IPS DF 4.7 (cell line): Measurements from ENCODE around the gene IL17D.
"Not testable (repeated sequence)": the region's sequence is repeated elsewhere in the genome, so short reads cannot be mapped to it uniquely, and the experiment has no call there.

ENCODE experiments used
- DNase-seq: peaks from one replicate; pipeline ENCODE4 v3.0.0-alpha.2; 2013; ENCODE audit warnings: low spot score; ENCODE audit errors: extremely low read depth

IL17D gene

DNA sequence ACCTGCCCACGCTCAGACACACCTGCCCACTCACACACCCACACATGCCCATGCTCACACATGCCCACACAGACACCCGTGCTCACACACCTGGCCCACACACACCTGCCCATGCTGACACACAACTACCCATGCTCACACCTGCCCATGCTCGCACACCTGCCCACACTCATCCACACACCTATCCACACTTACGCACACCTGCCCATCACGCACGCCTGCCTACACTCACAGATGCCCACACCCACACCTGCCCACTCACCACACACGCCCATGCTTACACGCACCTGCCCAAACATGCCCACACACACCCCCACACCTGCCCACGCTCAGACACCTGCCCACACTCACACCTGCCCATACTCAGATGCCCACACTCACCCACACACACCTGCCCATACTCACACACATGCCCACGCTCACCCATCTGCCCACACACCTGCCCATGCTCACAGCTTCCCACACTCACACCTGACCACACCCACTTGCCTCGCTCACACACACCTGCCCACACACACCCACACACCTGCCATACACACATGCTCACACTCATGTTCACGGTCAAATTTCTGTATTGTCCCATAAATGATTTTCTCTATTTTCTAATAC lies 15.6 kb downstream of the IL17D start:
- no peak for DNase-seq

DNA sequence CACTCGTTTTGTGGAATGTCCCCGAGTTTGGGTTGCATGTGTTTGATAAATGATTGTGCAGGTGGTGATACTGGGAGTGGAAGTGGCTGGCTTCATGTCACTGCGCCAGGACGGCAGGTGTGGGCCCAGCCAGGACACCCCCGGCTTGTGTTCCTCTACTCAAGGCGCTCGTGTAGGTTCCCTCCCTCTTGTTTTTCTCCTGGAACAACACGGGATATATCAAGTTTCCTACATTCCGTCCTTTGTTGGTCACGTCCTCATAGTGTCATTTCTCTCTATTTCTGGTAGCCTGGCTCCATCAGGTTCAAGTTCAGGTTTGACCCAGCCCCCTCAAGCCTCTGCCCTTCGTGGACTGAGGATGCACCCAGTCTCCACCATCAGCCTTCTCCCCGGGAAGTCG lies 16.3 kb downstream of the IL17D start:
- no peak for DNase-seq

DNA sequence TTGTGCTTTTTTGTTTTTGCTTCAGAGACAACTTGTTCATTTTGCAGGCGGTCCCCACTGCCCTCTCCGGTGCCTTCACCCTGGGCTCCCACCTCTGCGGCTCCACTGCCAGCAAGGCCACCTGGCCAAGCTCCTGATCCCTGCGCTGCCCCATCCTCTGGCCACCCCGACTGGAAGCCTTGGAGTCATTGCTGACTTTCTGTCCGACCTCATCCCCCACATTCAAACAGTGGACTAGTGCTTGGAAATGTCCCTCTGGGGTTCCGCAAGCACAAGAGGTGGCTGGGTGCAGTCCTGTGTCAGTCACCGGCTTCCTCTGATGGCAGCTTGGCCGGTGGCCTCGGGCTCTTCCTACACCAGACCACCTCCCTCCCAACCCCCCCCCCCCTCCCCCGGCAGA lies 17.0 kb downstream of the IL17D start:
- no peak for DNase-seq

DNA sequence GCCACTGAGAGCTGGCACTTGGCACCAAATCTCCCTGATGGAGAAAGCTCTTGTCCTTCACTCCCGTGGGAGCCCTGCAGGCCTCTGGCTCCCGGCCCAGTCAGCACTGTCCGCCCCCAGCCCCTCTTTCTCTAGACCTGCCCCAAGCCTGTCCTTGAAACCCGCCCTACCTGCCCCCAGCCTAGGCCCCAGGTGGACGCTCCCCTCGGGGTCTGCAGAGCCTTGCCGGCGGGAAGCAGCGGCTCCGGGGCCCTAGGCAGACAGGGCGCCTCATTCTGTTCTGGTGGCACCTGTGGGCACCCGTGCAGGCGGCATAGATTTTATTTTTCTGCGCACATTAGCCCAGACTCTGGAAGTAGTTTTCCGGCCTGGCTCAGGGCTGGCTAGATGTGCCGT lies 17.6 kb downstream of the IL17D start:
- no peak for DNase-seq

DNA sequence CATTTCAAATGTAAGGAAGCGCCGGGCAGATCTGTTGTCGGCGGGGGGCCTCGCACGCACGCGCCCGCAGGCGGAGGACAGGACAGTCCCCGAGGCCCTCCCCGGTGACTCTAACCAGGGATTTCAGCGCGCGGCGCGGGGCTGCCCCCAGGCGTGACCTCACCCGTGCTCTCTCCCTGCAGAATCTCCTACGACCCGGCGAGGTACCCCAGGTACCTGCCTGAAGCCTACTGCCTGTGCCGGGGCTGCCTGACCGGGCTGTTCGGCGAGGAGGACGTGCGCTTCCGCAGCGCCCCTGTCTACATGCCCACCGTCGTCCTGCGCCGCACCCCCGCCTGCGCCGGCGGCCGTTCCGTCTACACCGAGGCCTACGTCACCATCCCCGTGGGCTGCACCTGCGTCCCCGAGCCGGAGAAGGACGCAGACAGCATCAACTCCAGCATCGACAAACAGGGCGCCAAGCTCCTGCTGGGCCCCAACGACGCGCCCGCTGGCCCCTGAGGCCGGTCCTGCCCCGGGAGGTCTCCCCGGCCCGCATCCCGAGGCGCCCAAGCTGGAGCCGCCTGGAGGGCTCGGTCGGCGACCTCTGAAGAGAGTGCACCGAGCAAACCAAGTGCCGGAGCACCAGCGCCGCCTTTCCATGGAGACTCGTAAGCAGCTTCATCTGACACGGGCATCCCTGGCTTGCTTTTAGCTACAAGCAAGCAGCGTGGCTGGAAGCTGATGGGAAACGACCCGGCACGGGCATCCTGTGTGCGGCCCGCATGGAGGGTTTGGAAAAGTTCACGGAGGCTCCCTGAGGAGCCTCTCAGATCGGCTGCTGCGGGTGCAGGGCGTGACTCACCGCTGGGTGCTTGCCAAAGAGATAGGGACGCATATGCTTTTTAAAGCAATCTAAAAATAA lies 18.2 kb downstream of the IL17D start:
- DNase-seq = no peak

- no peak for DNase-seq
Observed at GRCh38 chr13:20727856-20728255, 24.4 kb downstream of the IL17D start.

DNA sequence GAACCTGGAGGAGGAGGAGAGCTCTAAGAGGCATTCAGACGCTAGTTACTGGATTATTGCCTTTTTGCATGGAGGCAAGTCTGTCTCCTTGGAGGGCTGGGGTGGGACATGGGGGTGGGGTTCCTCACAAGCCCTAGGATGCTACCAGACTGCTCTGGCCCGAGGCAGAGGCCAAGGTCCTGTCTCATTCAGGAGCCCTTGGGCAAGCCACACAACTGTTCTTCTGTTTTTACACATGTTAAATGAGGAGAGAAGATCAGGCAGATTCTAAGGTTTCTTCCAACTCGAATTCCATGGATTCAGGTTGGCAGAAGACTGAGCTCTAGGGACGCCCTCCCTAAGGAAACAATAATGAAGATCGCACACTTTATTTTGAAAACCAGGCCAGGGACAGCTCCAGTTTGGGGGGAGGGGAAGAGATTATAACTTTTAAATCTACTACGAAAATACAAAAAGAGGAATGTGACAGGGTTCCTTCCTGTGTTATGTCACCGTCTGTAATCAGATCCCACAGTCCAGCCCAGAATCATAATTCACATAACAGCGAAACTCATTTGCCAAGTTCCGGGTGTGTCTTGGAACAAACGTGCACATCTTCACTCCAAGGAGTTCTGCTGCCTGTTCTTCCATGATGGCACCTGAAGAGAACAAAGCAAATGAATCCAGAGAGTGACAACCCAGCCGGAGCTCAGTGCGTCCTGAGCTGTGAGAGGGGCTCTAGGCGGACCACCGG lies 25.2 kb downstream of the IL17D start:
- DNase-seq = no peak

DNA sequence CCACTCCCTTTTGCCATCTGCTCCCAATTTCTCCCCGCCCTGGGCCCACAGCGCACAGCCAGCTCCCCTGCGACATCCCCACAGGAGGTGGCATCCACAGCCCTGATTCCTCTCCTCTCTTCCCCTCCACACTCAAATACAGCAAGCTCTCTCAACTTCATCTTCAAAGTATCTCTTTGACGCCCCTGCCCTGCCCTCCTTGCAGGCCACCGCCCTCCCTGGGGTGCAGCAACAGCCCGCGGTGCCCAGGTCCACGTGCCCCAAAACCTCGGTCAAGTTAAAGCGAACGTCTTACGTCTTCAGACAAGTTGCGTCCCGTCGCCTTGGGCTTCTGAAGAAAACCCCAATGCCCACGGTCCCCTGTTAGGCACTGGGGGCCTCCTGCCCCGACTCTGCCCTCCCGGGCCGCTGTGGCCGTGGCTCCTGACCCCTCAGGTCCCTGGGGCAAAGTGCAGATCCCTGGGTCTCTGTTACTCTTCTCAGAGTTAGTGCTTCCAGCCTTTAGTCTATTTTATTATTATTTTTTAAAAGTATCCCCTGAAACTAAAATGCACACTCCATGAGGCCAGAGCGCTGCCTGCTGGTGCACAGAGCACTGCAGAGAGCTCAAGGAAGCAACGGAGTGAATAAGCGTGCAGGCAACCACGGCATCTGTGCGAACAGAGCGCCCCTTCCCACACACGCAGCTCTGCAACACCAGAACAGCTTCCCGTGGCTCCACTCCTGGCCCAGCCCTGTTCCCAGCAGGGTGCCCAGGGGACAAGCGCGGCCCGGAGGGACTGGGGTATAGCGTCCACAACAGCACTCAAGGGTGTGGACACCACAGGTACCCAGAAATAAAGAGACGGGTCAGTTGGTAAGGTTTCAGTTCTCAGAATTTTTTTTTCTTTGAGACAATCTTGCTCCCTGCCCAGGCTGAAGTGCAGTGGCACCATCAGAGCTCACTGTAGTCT lies 26.4 kb downstream of the IL17D start:
- no peak for DNase-seq

DNA sequence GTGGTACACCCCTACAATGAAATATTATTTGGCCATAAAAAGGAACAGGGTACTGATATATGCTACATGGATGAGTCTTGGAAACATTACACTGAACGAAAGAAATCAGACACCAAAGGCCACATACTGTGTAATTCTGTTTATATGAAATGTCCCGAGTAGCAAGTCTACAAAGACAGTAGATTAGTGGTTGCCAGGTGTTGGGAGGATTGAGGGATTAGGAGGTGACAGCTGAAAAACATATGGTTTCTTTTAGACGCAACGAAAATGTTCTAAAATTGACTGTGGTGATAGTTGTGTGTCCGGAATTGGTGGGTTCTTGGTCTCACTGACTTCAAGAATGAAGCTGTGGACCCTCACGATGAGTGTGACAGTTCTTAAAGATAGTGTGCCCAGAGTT lies 35.1 kb downstream of the IL17D start:
- DNase-seq = no peak

GRCh38 chr13:20740021-20740420 lies 36.5 kb downstream of the IL17D start:
- no peak for DNase-seq

DNA sequence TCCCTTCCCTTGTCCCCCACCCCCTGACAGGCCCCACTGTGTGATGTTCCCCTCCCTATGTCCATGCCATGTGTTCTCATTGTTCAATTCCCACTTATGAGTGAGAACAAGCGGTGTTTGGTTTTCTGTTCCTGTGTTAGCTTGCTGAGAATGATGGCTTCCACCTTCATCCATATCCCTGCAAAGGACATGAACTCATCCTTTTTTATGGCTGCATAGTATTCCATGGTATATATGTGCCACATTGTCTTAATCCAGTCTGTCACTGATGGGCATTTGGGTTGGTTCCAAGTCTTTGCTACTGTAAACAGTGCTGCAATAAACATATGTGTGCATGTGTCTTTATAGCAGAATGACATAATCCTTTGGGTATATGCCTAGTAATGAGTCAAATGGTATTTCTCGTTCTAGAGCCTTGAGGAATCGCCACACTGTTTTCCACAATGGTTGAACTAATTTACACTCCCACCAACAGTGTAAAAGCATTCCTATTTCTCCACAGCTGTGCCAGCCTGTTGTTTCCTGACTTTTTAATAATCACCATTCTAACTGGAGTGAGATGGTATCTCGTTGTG lies 40.4 kb downstream of the IL17D start:
- not testable (repeated sequence) for DNase-seq

GRCh38 chr13:20749377-20749776 lies 45.9 kb downstream of the IL17D start:
- no peak for DNase-seq

DNA sequence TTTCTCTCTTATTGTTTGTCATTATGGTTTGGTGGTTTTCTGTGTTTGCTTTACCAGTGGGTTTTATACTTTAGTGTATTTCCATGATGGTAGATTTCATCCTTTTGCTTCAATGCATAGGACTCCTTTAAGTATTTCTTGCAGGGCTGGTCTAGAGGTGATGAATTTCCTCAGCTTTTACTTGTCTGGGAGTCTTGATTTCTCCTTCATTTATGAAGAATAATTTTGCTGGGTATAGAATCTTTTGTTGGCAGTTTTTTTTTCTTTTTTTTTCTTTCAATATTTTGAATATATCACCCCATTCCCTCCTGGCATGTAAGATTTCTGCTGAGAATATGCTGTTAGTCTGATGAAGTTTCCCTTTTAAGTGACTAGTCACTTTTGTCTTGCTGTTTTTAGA lies 50.5 kb downstream of the IL17D start:
- no peak for DNase-seq

DNA sequence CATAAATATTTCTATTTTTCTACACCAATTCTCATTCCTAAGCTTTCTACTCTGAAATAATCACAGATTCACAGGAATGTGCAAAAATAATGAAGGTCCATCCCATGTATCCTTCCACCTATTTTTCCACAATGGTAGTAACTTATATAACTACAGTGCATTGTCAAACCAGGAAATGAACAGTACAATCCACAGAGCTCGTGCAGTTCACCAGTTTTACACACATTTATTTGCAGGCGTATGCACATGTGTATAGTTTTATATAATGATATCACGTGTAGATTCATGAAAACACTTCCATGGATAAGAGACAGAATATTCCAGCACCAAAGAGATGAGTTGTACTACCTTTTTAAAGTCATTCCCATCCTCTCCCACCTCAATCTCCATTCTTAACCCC lies 57.4 kb downstream of the IL17D start:
- DNase-seq = no peak

DNA sequence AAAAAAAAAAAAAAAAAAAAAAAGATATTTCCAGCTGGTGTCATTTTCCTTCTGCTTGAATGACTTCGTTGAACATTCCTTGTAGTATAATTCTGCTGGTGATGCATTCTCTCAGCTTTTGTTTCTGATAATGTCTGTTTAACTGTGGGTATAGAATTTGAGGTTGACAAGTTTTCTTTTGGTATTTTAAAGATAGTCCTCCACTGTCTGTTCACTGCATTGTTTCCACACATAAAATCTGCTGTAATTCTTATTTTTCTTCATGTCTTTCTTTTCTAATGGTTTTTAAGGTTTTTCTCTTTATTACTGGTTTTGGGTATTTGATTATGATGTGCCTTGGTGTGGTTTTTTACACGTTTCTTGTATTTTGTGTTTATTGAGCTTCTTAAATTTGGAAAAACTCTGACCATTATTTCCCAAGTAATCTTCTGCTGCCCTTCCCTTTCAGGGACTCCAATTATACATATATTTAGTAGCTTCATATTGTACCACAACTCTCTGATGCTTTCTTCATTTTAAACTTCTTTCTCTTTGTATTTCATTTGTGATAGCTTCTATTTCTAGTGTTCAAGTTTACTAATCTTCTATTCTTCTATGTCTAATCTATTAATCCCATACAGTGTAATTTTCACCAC lies 63.9 kb downstream of the IL17D start:
- DNase-seq = no peak

GRCh38 chr13:20769091-20769490 lies 65.6 kb downstream of the IL17D start:
- no peak for DNase-seq

DNA sequence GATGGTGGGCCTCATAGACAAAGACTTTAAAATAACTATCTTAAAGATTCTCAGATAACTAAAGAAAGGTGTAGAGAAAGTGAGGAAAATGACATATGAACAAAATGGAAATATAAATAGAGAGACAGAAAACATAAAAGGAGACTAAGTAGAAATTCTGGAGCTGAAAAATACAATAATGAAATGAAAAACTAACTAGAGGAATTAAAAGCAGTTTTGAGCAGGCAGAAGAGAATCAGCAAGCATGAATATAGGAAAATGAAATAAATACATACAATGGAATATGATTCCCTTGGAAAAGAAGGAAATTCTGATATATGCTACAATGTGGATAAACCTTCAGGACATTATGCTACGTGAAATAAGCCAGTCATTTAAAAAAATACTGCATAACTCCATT lies 66.3 kb downstream of the IL17D start:
- no peak for DNase-seq
